HUES6 (cell line): ENCODE data around the gene ADGRF4.

Experiments used
- H3K27ac ChIP-seq: 2 replicates; pipeline ENCODE4 v1.7.0; 2013; ENCODE audit warnings: low read depth, mild to moderate bottlenecking, low read length, inconsistent platforms
- H3K27me3 ChIP-seq: 2 replicates; pipeline ENCODE4 v1.6.1; 2013; ENCODE audit warnings: low read length; ENCODE audit not compliant: control insufficient read depth, insufficient read depth
- H3K36me3 ChIP-seq: 2 replicates; pipeline ENCODE4 v1.6.1; 2013; ENCODE audit warnings: low read length; ENCODE audit not compliant: control insufficient read depth, insufficient read depth
- H3K4me1 ChIP-seq: 2 replicates; pipeline ENCODE4 v1.6.1; 2013; ENCODE audit warnings: low read length; ENCODE audit not compliant: control insufficient read depth, insufficient read depth
- H3K4me3 ChIP-seq: 2 replicates; pipeline ENCODE4 v1.5.1; 2013; ENCODE audit warnings: low read depth, low read length
- H3K9ac ChIP-seq: one replicate; pipeline ENCODE4 v1.6.1; 2013; ENCODE audit warnings: mild to moderate bottlenecking, low read length
- H3K9me3 ChIP-seq: 2 replicates; pipeline ENCODE4 v1.6.1; 2013; ENCODE audit warnings: low read depth, low read length; ENCODE audit not compliant: control insufficient read depth, insufficient read depth

Gene ADGRF4

DNA sequence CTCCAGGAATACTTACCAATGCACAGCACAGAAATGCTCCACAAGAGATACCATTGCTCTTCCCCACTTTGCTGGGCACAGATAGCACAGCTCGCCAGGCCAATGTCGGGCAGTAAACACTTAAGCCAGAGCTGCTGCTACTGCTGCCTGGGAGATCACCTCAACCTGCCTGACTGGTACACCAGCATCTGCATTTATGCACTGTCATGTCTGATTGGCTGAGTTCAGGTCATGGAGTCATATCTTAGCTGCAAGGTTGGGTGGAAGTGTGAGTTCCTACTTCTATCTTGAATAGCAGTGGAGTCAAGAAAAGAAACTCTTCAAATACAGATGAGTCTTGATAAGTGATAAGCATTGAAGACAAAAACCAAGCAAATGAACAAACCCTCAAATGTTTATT, 10.9 kb upstream of the ADGRF4 start:
- Histone ChIP-seq H3K4me1 (no peaks in the 10 kb centered on the region), H3K9me3 (no peaks in the 10 kb centered on the region), H3K27me3 (no peaks in the 10 kb centered on the region), H3K9ac (no peak overlapping the region), H3K27ac (no peak overlapping the region), H3K36me3 (no peaks in the 10 kb centered on the region), H3K4me3 (no peak overlapping the region)

DNA sequence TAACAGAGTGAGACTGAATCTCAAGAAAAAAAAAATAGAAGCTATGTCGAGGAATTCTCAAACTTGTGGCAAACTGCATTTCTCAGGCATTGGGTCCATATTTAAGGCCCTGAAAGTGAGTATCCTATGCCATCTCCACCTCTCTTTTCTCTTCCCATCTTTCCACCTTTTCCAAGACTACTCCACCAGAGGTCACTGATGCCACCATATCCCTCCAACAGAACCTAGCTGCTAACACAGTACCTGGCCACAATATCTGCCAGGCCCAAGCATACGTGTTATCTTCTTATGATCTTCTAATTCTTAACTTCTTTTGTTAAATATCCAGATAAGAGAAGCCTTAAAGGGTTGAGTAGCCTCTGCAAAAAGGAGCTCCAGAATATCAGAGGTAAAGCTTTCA, 8.2 kb upstream of the ADGRF4 start:
- Histone ChIP-seq H3K36me3 (no peaks in the 10 kb centered on the region), H3K4me3 (no peak overlapping the region), H3K9me3 (no peaks in the 10 kb centered on the region), H3K27ac (no peak overlapping the region), H3K27me3 (no peaks in the 10 kb centered on the region), H3K9ac (no peak overlapping the region), H3K4me1 (no peaks in the 10 kb centered on the region)

DNA sequence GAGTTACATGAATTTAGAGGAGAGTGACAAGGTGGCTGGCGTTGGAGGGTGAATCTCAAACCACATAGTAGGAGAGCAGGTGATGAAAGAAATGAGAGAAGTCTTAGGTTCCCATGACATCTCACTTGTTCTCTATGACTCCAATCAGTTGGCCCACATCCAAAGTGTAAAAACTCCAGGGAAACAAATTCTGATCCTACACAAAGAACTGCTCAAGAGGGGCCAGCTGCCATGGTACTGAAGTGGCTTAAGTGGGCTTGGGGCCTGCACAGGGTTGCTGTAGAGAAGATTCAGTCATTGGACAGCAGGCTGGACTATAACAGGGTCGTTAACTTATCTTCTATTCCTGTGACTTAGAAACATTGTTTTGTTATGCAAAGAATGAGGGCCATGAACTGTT, 7.6 kb upstream of the ADGRF4 start:
- no peaks in the 10 kb centered on the region for H3K27me3 ChIP-seq
- H3K27ac ChIP-seq = no peak overlapping the region
- no peaks in the 10 kb centered on the region for H3K9me3 ChIP-seq
- no peak overlapping the region for H3K4me3 ChIP-seq
- no peaks in the 10 kb centered on the region for H3K4me1 ChIP-seq
- H3K9ac ChIP-seq = no peak overlapping the region
- H3K36me3 ChIP-seq = no peaks in the 10 kb centered on the region

DNA sequence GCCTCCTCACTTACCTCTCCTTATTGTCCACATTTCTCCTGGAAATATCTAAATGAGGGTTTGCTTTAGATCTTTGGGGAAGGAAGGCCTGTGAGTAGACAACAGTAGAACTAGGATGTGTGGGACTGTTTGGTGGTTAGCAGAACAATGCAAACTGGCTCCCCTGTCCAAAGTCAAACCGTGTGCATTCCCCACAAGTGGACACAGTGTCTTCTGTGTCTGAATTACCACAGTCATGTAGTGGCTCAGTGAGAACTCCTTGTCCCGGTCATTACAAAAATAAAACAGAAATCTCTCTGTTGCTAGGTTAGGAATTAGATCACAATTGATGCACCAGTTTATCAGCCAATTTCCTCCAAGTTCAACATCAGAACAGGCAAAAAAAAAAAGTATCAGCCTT, 455 bp upstream of the ADGRF4 start:
- H3K9me3 ChIP-seq = no peaks in the 10 kb centered on the region
- no peak overlapping the region for H3K9ac ChIP-seq
- H3K36me3 ChIP-seq = no peaks in the 10 kb centered on the region
- no peak overlapping the region for H3K4me3 ChIP-seq
- H3K27me3 ChIP-seq = no peaks in the 10 kb centered on the region
- H3K27ac ChIP-seq = no peak overlapping the region
- peaks cover 25% of the 10 kb centered on the region for H3K4me1 ChIP-seq

DNA sequence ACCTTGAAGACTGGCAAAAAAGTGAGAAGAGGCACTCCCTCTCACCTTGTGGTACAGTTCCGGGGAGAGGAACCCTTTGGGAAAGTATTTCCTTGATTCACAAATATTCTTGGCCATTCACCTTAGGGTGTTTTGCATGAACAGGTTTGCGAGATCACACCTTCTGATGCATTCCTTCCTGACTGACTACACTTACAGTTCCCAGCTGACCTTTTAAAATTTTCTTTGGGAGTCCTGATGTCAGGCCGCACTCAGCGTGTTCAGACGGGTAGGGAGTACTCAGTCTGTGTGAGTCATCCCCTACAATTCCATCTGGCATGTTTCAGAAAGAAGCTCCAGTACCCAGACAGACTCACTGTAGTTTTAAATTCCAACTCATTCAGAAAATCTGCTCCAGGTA, 1.7 kb downstream of the ADGRF4 start:
- no peak overlapping the region for H3K9ac ChIP-seq
- H3K9me3 ChIP-seq = no peaks in the 10 kb centered on the region
- peaks cover 25% of the 10 kb centered on the region for H3K4me1 ChIP-seq
- no peaks in the 10 kb centered on the region for H3K36me3 ChIP-seq
- H3K4me3 ChIP-seq = no peak overlapping the region
- no peak overlapping the region for H3K27ac ChIP-seq
- H3K27me3 ChIP-seq = no peaks in the 10 kb centered on the region

DNA sequence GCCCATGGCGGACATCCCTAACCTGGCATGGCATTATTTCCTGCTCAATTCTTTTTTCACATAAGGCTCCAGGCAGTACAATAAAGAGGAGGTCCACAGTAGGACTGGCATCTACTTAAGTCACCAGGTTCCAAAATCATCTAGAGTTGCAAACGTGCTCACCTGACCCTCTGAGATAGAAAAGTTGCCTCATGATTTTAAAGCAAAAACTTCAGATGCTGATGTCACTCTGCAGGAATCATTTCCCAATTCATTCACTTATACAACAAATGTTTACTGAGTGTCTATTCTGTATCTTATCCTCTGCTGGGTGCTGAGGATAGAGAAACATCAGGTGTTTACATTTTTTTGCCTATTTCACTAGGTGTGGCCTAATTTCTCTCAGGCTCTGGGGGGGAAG, 2.2 kb downstream of the ADGRF4 start:
- Histone ChIP-seq H3K4me1 (peaks cover 25% of the 10 kb centered on the region), H3K27ac (no peak overlapping the region), H3K9me3 (no peaks in the 10 kb centered on the region), H3K9ac (no peak overlapping the region), H3K27me3 (no peaks in the 10 kb centered on the region), H3K36me3 (no peaks in the 10 kb centered on the region), H3K4me3 (no peak overlapping the region)

DNA sequence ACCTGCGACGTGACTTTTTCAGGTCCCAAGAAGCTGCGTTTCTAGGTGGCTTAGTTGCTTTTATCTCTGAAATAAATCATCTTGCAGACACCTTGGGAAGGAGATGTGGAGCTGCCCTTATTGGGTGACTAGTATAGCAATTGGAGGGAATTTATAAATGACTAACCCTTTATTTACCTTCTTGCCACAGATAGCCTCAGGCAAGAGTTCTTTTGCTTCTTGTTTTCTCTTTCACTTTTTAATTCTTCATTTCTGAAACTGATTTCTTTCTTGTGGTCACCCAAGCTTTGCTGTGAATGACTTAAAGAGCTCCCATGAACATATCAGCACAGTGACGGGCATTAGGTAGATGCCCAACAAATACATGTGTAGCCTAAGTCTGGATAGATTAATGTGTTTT, 3.0 kb downstream of the ADGRF4 start:
- Histone ChIP-seq H3K27ac (no peak overlapping the region), H3K27me3 (no peaks in the 10 kb centered on the region), H3K9me3 (no peaks in the 10 kb centered on the region), H3K36me3 (no peaks in the 10 kb centered on the region), H3K4me1 (peaks cover 25% of the 10 kb centered on the region), H3K4me3 (no peak overlapping the region), H3K9ac (no peak overlapping the region)

DNA sequence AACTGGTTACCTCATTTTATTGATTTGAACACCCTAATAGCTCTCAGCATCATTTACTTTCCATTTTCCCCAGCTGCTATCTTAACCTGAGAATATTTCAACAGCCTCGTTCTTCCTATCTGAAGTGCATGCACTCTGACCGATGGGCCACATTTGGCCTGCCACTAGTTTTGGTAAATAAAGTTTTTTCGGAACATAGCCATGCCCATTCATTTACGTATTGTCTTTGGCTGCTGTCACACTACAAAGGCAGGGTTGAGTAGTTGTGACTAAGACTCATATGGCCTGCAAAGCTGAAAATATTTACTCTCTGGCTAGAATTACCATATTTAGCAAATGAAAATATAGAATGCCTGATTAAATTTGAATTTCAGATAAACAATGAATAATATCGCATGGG, 10.8 kb downstream of the ADGRF4 start:
- no peaks in the 10 kb centered on the region for H3K27me3 ChIP-seq

DNA sequence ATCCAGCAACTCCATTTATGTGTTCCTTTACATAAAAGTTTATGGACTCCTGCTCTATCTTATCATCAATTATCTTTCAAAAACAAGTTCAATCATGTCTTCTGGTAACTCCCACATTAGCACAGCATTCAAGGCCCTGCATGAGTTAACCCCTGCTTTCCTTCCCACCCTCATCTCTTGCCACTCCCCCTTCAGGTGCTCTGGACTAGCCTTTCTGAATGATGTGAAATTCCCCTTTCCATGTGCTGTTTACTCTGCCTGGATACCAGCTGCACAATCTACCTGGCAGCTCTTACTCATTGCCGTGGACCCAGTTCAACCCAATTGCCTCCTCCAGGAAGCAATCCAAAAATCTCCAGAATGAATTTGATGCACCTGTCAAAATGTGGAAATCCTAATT, 11.9 kb downstream of the ADGRF4 start:
- Histone ChIP-seq H3K4me3 (no peak overlapping the region), H3K9me3 (peaks cover 3% of the 10 kb centered on the region), H3K27me3 (no peaks in the 10 kb centered on the region), H3K36me3 (no peaks in the 10 kb centered on the region), H3K9ac (no peak overlapping the region), H3K4me1 (no peaks in the 10 kb centered on the region), H3K27ac (no peak overlapping the region)

More for the DNA sequence above, 10.8 kb downstream of the ADGRF4 start:
- Histone ChIP-seq H3K36me3 (no peaks in the 10 kb centered on the region), H3K9ac (no peak overlapping the region), H3K9me3 (peaks cover 3% of the 10 kb centered on the region), H3K4me3 (no peak overlapping the region), H3K4me1 (no peaks in the 10 kb centered on the region), H3K27ac (no peak overlapping the region)

DNA sequence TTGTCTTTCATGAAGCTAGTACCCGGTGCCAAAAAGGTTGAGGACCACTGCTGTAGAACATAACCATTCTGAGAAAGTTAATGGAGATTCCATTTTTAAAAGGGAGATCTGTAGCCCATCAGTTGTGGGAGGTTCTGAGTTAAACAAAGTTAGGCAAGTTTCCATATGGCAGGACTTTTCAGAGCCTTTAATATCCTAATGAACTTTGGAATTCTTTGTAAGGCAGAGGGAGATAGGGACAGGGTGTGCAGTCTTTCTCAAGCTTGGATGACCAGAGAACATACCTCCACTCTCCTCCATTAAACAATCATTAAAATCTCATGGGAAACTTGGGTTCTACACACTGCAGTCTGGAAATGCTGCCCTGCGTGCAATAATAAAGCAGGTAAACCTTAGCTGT, 14.8 kb downstream of the ADGRF4 start:
- Histone ChIP-seq H3K4me3 (no peak overlapping the region), H3K27ac (no peak overlapping the region), H3K4me1 (no peaks in the 10 kb centered on the region), H3K9me3 (peaks cover 3% of the 10 kb centered on the region), H3K36me3 (no peaks in the 10 kb centered on the region), H3K27me3 (no peaks in the 10 kb centered on the region), H3K9ac (no peak overlapping the region)

DNA sequence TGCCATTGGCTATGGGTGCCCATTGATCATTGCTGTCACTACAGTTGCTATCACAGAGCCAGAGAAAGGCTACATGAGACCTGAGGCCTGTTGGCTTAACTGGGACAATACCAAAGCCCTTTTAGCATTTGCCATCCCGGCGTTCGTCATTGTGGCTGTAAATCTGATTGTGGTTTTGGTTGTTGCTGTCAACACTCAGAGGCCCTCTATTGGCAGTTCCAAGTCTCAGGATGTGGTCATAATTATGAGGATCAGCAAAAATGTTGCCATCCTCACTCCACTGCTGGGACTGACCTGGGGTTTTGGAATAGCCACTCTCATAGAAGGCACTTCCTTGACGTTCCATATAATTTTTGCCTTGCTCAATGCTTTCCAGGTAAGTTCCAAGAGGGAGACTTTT, 16.4 kb downstream of the ADGRF4 start:
- H3K4me3 ChIP-seq = no peak overlapping the region
- H3K27me3 ChIP-seq = no peaks in the 10 kb centered on the region
- no peaks in the 10 kb centered on the region for H3K4me1 ChIP-seq
- peaks cover 3% of the 10 kb centered on the region for H3K9me3 ChIP-seq
- H3K36me3 ChIP-seq = no peaks in the 10 kb centered on the region
- no peak overlapping the region for H3K27ac ChIP-seq
- no peak overlapping the region for H3K9ac ChIP-seq

DNA sequence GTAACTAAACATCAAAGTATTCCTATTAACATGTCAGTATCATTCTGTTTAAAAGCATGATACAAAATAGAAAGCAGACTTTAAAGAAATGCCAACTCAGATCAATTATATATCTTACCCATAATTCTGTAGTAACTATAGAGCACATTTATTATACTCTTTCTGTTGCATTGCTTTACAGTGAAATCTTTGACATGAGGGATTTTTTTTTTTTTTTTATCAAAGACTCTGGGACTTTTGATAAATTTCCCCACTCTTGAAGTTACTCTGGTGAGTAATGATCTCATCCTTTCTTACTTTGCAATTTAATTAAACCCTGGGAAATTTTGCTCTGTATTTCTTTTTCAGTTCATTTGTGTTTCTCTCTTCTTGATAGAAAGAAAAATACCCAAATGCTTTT, 17.4 kb downstream of the ADGRF4 start:
- H3K27me3 ChIP-seq = no peaks in the 10 kb centered on the region

More for the DNA sequence above, 17.4 kb downstream of the ADGRF4 start:
- H3K9ac ChIP-seq = no peak overlapping the region
- H3K9me3 ChIP-seq = peaks cover 3% of the 10 kb centered on the region
- no peaks in the 10 kb centered on the region for H3K4me1 ChIP-seq
- no peak overlapping the region for H3K27ac ChIP-seq
- H3K36me3 ChIP-seq = no peaks in the 10 kb centered on the region
- H3K4me3 ChIP-seq = no peak overlapping the region
